HG02938 (cell line): ENCODE results near the gene OLFM2.
"Not testable (repeated sequence)": the region's sequence is repeated elsewhere in the genome, so short reads cannot be mapped to it uniquely, and the experiment has no call there.

ENCODE experiments used
- ATAC-seq: cut with Tn5 transposase; IDR thresholded peaks from one replicate; pipeline ENCODE4 v1.9.1; 2021; ENCODE audit warnings: mild to moderate bottlenecking, moderate library complexity; ENCODE audit not compliant: unreplicated experiment

OLFM2 gene

DNA sequence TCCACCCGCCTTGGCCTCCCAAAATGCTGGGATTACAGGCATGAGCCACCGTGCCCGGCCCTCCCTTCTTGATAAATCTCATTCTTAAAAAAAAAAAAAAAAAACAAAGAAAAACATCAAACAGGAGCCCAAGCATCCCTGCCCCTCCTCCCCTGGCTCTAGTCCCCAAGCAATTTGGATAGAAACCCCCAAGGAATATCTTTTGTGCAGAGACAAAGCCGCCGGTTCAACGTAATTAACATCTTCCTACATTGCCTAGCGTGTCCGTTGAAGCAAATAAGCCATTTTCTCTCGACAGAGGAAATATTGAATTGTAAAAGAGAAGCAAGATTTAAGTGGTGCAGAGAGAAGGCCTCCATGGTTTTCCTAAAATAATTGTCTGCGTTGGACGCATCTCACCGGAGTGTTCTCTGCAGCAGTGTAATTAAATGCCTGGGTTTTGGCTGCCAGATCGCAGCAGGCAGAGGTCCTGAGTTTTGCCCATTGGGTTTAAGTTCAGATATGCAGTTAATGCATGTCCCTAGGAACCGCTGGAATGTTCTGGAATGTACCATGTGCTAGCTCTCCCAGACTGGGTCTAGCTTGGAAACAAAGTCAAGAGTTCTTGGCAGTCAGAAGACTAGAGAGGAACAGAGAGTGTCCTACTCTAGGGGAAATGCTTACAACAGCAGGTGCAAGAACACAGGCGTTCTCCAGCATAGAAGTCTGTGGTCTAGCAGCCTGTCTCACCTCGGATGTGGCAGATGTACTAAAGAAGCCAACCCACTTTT is 70.4 kb downstream of the OLFM2 start:
- no peak for ATAC-seq

DNA sequence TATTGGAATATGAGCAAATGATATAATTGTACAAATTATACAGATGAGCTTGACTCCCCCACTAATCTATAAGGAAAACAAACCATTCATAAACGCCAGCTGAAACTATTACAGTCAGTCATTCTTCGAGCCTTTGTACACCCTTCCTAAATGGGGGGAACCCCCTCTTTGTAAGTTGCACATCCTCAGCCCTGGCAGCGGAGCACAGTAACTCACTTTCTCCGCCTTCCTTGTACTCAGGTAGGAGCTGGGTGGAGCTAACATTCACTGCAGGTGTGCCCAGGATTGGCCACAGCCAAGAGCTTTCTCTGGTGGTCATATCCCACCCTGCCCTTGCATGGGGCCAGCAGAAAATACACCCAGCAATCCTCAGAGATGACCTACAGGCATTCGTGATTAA is 72.6 kb downstream of the OLFM2 start:
- ATAC-seq, result no peak

DNA sequence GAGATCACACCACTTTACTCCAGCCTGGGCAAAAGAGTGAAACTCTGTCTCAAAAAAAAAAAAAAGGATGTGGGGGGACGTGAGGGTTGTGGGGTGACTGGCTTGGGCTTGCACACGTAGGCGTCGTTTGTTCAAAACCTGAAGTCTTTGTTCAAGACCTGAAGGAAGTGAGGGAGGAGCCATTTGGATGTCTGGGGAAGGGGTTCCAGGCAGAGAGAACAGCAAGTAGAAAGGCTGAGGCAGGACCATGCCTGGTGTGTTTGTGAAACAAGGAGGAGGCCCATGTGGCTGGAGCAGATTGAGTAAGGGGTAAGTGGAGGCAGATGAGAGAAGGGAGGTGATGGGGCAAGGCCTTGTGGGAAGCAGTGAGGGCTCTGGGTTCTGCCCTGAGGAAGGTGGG is 73.4 kb downstream of the OLFM2 start:
- no peak for ATAC-seq

DNA sequence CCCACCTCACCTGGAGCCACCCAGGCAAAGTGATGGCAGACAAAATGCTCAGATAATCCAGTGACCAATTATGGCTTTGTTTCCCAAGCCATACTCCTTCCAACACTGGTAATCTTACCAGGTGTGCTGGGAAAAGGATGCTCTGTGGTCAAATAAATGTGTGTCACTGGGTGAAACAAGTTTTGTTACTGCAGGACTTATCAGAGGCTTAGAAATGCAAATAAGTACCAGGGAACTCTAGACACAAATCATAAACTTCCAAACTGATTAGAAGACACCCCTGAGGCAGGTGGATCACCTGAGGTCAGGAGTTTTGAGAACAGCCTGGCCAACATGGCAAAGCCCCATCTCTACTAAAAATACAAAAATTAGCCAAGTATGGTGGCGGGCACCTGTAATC is 74.8 kb downstream of the OLFM2 start:
- no peak for ATAC-seq

DNA sequence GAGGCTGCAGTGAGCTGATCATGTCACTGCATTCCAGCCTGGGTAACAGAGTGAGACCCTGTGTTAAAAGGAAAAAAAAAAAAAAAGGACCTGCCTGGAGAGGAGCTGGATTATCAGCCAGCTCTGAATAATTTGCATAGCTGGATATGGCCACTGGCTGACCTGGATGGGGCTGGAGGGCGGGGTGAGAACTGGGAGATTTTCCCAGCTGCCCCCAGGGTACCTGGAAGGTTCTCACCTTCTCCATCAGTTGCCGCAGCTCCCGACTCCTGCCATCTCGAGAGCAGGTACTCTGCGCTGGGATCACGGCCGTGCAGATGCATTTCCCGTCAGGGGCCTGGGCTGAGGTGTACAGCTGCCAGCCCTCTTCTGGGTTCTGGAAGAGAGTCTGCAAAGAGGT is 75.9 kb downstream of the OLFM2 start:
- ATAC-seq, result no peak

DNA sequence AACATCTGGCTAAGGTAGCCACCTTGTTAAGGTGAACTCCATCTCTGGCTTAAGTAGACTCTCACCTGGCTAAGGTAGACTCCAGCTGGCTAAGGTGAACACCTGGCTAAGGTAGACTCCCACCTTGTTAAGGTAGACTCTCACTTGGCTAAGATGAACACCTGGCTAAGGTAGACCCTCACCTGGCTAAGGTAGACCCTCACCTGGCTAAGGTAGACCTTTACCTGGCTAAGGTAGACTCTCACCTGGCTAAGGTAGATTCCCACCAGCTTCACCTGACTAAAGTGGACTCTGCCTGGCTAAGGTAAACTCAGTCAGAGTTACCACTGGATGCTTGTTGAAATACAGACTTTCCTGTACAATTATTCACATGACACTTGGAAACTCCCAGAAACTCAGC is 77.5 kb downstream of the OLFM2 start:
- no peak for ATAC-seq

GRCh38 chr19:9857920-9858746 is 78.2 kb downstream of the OLFM2 start:
- no peak for ATAC-seq

GRCh38 chr19:9857076-9857721 is 79.1 kb downstream of the OLFM2 start:
- no peak for ATAC-seq

GRCh38 chr19:9856609-9857008 is 79.7 kb downstream of the OLFM2 start:
- ATAC-seq, result no peak

- ATAC-seq, result no peak
Observed at GRCh38 chr19:9854282-9854846, 82.0 kb downstream of the OLFM2 start.

- ATAC-seq, result no peak
Observed at GRCh38 chr19:9850235-9850959, 85.9 kb downstream of the OLFM2 start.

DNA sequence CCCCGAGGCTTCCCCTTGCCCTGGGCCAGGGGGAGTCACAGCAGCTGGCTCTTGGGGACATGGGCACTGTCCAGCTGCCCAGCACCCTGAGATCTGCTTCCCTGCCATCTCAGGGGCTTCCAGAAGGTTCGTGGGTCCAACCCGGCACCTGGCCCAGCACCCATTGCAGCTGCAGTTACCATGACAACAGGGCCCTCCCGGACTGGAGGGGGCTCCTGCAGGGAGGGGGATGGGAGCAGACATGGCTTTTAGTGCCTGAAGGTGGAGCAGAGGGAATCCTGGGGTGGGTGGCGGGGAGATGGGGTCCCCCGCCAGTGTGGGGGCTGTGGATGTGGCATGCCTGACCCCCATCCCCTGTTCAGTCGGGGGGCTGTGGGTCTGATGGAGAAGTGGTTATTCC is 86.5 kb downstream of the OLFM2 start:
- ATAC-seq, result no peak

GRCh38 chr19:9848762-9849161 is 87.6 kb downstream of the OLFM2 start:
- no peak for ATAC-seq

GRCh38 chr19:9848060-9848459 is 88.3 kb downstream of the OLFM2 start:
- ATAC-seq, result no peak

- ATAC-seq, result no peak
Observed at GRCh38 chr19:9847087-9847671, 89.1 kb downstream of the OLFM2 start.

DNA sequence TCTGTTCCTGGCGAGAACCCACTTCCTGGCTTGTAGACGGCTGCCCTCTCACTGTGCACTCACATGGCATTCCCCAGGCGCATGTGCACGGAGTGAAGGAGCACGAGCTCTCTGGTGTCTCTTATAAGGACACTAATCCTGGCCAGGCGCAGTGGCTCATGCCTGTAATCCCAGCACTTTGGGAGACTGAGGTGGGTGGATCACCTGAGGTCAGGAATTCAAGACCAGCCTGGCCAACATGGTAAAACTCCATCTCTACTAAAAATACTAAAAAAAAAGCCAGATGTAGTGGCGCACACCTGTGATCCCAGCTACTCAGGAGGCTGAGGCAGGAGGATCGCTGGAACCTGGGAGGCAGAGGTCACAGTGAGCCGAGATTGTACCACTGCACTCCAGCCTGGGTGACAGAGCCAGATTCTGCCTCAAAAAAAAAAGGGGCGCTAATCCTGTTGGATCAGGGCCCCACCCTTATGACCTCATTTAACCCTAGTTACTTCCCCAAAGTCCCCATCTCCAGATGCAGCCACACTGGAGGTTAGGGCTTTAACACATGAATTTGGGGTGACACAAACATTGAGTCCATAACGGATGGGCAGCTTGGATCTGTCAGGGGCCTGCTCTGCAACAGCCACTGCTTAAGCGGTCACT is 92.6 kb downstream of the OLFM2 start:
- ATAC-seq, result not testable (repeated sequence)

GRCh38 chr19:9842834-9843625 is 93.3 kb downstream of the OLFM2 start:
- ATAC-seq, result no peak

DNA sequence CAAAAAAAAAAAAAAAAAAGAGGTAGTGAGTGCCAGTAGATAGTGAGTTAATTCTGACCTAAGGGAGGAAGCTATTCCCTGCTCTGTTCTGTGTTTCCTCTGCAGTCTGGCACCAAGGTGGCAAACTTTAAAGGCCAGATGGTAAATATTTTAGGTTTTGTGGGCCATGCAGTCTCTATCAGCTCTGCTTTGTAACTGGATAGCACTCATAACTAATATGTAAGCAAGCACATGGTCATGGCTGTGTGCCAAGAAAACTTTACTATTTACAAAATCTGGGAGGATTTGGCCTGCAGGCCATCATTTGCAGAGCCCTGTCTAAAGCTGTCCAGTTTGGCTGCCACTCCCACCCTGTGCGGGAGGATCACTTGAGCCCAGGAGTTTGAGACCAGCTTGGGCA is 96.9 kb downstream of the OLFM2 start:
- no peak for ATAC-seq

GRCh38 chr19:9838324-9838723 is 98.0 kb downstream of the OLFM2 start:
- no peak for ATAC-seq
